CD1c-positive myeloid dendritic cell (primary cell): ENCODE measurements around the gene CST7.

Experiments
- DNase-seq: peaks from one replicate; pipeline ENCODE4 v3.0.0-alpha.2; 2016; ENCODE audit errors: extremely low spot score

CST7 gene

GRCh38 chr20:24950836-24951525, 1.9 kb downstream of the CST7 start:
- no peak for DNase-seq

GRCh38 chr20:24951536-24952083, 2.5 kb downstream of the CST7 start:
- DNase-seq, result no peak

- DNase-seq, result no peak
These were observed 3.5 kb downstream of the CST7 start for GRCh38 chr20:24952376-24953208.

DNA sequence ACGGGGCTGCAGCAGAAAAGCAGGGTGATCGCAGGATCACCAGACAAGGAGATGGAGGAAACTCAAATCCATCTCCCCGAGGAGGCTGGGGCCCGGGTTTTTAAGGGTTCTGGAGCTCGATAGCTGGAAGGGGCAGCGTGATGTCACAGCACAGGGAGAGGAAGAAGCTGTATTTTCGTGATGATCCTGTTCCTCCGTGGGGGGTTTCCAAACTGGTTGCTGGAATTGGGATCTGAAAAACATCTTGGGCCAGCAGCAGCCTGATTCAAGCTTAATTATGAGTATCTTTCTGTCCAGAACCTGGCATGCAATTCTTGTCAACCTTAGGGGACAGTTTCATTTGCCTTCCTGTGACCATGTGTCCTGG, 4.1 kb downstream of the CST7 start:
- no peak for DNase-seq

DNA sequence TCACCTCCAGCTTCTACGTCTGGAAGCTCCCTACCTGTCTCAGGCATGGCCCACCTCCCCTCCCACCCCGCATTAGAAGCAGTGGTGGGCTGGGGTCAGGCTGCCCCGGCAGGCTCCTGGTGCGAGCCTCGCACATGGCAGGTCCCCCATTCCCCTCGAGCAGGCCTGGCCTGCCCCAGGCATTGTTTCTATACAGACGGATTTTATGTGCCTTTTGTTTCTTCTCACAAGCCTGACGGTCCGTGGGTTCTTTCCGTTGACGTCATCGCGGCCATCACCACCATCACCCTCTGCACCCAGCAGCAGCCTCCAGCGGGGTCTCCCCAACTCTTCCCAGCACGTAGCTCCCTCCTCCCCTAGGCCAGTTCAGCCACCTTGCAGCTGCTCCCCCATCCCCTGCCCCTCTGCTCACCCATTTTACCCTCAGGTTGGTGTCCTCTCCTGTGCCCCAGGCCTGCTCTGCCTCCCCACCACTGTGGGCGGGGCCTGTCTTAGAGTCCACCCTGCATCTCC, 4.6 kb downstream of the CST7 start:
- DNase-seq, result no peak

GRCh38 chr20:24954151-24954550, 5.1 kb downstream of the CST7 start:
- DNase-seq, result no peak

DNA sequence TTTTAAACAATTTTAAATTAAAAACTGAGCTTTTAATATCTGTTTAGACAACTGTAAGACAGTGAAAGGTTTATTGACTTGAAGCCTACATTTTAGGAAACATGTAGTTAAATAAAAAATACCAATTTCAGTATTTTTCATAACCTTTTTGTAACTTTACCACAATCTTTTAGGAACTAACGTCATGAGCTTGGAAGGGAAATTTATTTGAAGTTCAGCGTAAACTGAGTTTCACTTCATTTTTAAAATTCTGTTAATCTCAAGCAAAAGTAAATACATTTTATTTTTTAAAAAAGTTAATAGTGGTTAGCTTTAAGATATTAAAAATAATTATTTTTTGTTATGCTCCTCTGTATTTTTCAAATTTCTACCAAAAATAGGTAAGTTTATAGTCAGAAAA, 5.5 kb downstream of the CST7 start:
- peak; percentile 24 for DNase-seq

DNA sequence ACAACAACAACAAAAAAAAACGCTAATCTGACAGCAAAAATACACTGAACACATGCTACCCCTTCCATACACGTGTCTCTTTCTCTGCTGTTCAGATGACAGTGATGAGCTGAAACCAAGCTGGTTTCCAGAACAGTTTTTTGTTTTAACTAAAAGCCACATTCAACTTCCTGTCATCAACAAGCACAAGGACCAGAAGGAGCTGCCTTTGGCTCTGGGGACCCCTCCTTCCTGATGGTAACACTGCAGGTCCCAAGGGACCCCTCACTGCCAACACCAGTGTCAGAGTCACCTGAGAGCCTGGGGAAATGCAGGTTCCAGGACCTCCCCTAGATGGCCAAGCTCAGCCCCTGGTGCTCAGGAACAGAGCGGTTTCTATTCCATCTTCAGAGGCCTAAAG, 6.0 kb downstream of the CST7 start:
- peak; percentile 22 for DNase-seq

DNA sequence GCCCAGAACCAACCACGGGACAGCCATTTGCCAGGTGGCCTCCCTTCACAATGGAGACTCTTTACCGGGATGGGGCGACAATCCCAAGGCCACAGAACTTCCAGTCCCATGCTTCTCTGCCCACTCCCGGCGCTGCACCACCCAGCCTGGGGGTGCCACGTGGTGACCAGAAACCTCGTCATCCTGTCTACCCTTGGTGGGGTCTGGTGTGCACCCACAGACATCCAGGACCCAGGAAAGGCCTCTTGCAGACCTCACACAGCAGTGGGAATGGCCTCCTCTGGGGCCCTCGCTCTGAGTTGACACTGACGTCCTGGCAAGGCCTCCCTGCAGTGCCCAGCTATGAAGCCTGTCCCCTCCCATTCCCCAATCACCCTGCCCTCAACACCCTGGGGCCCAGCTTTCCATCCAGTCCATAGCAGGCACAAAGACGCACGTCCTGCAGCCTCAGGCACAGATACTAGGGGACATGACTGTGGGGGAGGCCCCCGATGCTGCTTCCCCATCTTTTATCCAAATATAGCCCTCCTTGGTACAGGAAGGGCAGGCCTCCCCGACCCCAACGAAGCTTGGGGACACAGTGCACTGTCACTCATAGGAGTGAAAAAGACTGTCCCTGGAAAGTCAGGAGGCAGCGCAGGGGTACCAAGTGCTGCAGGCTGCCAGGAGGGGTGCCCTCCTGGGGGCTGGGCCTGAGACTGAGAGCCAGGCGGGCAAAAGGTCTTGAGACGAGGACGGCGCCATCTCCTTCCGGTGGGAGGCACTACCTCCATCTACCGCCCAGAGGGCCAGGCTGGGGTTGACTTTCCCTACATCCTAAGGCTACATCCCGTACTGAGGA, 7.2 kb downstream of the CST7 start:
- DNase-seq, result no peak

DNA sequence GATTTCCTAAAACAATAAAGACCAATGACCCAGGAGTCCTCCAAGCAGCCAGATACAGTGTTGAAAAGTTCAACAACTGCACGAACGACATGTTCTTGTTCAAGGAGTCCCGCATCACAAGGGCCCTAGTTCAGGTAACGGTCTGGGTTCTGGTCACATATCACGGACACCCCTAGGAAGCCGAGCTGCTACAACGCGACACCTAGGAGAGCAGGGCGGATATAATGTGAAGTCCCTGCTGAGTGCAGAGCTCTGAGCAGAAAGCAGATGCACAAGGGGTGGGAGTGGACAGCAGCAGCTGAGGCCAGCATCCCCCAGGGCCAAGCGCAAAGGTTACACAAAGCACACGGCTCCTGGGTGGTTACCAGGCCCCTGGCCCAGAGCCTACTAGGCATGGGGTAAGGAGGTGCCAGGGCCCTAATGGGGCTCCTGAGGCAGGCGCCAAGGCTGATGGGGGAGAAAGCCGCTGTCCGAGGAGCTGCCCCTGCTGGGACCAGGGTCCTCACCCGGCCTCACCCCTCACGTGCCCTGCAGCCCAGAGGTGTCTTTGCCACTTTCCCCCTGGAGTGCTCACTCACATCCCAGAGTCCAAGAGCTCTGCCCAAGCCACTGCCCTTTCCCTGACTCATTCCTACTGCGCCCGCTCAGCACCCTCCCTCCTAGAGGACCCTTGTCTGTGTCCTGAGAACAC, 8.4 kb downstream of the CST7 start:
- DNase-seq, result no peak

DNA sequence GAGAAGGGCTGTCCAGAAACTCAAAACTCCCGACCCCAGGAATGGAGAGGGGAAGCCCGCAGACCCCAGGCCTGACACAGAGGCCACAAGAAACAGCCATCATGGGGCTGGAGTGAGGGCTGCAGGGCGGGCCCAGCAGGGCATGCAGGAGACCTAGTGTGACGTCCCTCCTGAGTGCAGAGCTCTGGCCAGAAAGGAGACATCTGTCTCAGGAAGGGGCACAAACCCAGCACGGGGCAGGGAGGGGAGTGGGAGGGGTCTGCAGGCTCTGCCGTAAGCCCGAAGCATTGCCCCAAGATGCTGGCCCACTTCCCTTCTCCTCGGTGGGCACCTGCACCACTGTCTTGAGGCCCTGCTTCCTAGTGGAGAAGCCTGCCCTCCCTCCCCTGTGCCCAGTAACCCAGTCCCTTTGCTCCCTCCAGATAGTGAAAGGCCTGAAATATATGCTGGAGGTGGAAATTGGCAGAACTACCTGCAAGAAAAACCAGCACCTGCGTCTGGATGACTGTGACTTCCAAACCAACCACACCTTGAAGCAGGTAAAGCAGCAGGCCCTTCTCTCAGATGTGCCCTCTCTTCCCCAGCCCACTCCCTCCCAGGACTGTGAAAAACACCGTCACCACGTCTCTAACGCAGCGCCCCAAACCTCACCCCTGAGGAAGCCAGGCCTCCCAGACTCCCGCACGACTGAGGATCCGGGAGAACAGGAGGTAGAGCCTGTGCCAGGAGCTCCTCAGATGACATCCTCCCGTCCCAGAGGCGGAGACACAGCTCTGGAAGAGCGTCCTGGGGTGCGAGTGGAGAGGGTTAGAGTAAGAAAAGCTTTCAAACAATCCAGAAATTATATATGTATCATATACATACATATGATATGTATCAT, 9.7 kb downstream of the CST7 start:
- no peak for DNase-seq

DNA sequence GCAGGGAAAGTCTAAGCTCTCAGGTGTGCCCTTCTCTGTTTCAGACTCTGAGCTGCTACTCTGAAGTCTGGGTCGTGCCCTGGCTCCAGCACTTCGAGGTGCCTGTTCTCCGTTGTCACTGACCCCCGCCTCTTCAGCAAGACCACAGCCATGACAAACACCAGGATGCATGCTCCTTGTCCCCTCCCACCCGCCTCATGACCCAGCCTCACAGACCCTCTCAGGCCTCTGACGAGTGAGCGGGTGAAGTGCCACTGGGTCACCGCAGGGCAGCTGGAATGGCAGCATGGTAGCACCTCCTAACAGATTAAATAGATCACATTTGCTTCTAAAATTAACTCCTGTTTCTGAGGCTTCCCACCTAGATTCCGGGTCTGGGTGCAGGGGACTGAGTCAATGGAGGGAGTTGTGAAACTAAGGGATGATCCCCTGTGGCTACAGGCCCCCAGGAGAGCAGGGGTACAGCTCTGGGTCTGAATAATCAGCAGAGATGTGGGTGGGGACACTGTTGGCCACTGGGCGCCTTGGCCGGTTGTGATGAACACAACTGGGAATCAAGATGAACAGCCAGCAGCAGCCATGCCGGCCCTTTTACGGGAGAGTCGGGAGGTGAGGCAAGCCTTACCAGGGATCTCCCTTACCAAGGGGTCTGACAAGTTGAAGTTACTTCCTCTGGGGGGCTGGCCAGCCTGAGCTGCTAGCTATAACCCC, 10.7 kb downstream of the CST7 start:
- no peak for DNase-seq

- no peak for DNase-seq
These were observed 11.3 kb downstream of the CST7 start for GRCh38 chr20:24960302-24960801.

- peak; percentile 16 for DNase-seq
These were observed 11.8 kb downstream of the CST7 start for GRCh38 chr20:24960861-24961260.

GRCh38 chr20:24961384-24962181, 12.5 kb downstream of the CST7 start:
- no peak for DNase-seq

DNA sequence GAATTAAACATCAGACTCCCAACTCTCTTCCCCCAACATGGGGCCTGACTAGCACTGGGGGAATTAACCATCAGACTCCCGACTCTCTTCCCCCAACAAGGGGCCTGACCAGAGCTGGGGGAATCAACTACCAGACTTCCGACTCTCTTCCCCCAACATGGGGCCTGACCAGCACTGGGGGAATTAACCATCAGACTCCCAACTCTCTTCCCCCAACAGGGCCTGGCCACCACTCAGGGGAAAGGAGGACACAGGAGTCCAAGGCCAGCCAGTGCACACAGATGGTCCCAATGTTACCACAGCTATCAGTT, 13.1 kb downstream of the CST7 start:
- DNase-seq, result no peak

- no peak for DNase-seq
These were observed 13.4 kb downstream of the CST7 start for GRCh38 chr20:24962510-24962909.

- DNase-seq, result no peak
These were observed 14.8 kb downstream of the CST7 start for GRCh38 chr20:24963672-24964505.
